Spleen (tissue), 7 donors: Measurements from ENCODE around the gene NFIC.

Experiments
- CTCF ChIP-seq, 11 experiments: fragments of 200-600 bp in 7 of 11; fragments of 450-650 bp in 4 of 11; sonication (generic) in 4 of 11; IDR thresholded peaks in 8 of 11; conservative IDR thresholded peaks in 3 of 11; 1 replicate in 7 of 11; 2 replicates in 4 of 11; pipeline versions ENCODE4 v1.4.0 to v1.8.0; 2016 to 2021; ENCODE audit warnings: antibody characterized with exemption in 11 of 11, inconsistent platforms in 4 of 11, mild to moderate bottlenecking in 1 of 11
- POLR2AphosphoS5 ChIP-seq, 3 donors: sonication (generic); formaldehyde crosslinking; IDR thresholded peaks; one replicate each; pipeline ENCODE4 v1.5.1; 2017; ENCODE audit warnings: antibody characterized with exemption in 3 of 3
- donor health status: DM: no; HTN: no; CAD: no; lungs with moderate emphysema.
- donor health status: DM: no; HTN: no; CAD: no.
- donor health status: DM: no; HTN: no; CAD: no.

GRCh38 chr19:3320853-3321252, 45.5 kb upstream of the NFIC start:
- TF ChIP-seq CTCF (IDR thresholded peaks at IDR 0.05 in 8 of 11, conservative IDR thresholded peaks at IDR 0.05 in 3 of 11) (no peak), POLR2AphosphoS5 (IDR thresholded peaks at IDR 0.05) (no peak)
